Epithelial cell of esophagus (primary cell): Measurements from ENCODE around the gene SYTL5.

ENCODE experiments used
- DNase-seq: peaks from one replicate; pipeline ENCODE4 v3.0.0; 2010; ENCODE audit warnings: low read depth
- H3K4me3 ChIP-seq: 2 replicates; pipeline ENCODE4 v1.5.1; 2011; ENCODE audit warnings: mild to moderate bottlenecking, low read length, control low read depth
- TF ChIP-seq, protein P1 (sequence below): IDR thresholded peaks from 2 replicates; pipeline ENCODE4 v1.5.1; 2011; ENCODE audit warnings: low read depth, mild to moderate bottlenecking, low read length, control low read depth, inconsistent platforms; ENCODE audit not compliant: insufficient read depth; ENCODE audit errors: missing control alignments

Gene SYTL5

GRCh38 chrX:38086451-38087215 lies 80.3 kb downstream of the SYTL5 start:
- H3K4me3 ChIP-seq = no peak overlapping the region
- TF ChIP-seq, protein P1, sequence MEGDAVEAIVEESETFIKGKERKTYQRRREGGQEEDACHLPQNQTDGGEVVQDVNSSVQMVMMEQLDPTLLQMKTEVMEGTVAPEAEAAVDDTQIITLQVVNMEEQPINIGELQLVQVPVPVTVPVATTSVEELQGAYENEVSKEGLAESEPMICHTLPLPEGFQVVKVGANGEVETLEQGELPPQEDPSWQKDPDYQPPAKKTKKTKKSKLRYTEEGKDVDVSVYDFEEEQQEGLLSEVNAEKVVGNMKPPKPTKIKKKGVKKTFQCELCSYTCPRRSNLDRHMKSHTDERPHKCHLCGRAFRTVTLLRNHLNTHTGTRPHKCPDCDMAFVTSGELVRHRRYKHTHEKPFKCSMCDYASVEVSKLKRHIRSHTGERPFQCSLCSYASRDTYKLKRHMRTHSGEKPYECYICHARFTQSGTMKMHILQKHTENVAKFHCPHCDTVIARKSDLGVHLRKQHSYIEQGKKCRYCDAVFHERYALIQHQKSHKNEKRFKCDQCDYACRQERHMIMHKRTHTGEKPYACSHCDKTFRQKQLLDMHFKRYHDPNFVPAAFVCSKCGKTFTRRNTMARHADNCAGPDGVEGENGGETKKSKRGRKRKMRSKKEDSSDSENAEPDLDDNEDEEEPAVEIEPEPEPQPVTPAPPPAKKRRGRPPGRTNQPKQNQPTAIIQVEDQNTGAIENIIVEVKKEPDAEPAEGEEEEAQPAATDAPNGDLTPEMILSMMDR = no peak
- DNase-seq = no peak

- H3K4me3 ChIP-seq = no peak overlapping the region
- TF ChIP-seq, protein P1 = no peak
- DNase-seq = peak; percentile 59
Measured at GRCh38 chrX:38087594-38087993, 81.2 kb downstream of the SYTL5 start.

- H3K4me3 ChIP-seq = no peak overlapping the region
- DNase-seq = peak; percentile 7
- TF ChIP-seq, protein P1 = no peak
Measured at GRCh38 chrX:38089173-38089982, 83.0 kb downstream of the SYTL5 start.

GRCh38 chrX:38095971-38096529 lies 89.7 kb downstream of the SYTL5 start:
- TF ChIP-seq, protein P1 = no peak
- no peak overlapping the region for H3K4me3 ChIP-seq
- DNase-seq = peak; percentile 68

DNA sequence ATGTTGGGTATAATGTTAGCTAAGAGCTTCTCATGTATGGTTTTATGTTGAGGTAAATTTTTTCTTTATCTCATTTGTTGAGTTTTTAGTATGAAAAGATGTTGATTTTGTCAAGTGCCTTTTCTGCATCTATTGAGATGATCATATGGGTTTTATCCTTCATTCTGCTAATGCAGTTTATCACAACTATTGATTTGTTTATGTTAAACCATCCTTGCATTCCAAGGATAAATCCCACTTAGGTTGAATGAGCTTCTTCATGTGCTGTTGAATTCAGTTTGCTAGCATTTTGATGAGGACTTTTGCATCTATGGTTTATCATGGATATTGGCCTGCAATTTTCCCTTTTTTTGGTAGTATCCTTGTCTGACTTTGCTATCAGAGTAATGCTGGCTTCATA lies 93.3 kb downstream of the SYTL5 start:
- DNase-seq = no peak
- TF ChIP-seq, protein P1 = no peak
- H3K4me3 ChIP-seq = no peak overlapping the region

DNA sequence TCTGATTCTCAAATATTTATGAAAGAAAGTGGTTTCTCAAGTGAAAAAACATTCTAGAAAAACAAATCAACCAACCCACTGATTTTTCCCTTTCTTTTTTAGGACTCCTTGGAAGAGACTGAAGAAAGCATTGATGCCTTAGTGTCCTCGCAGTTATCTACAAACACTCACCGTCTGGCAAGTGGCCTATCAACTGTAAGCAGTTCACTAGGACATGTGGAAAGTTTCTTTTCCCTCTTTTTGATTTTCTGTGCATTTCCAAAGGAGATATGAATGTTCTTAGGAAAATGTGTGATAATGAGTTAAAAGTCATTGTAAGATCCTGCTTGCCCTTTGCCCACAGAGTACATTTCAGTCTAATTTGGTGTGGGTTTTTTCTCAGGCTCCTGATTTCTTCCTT lies 95.9 kb downstream of the SYTL5 start:
- no peak overlapping the region for H3K4me3 ChIP-seq
- TF ChIP-seq, protein P1 = no peak
- DNase-seq = no peak
